Right cardiac atrium (tissue), 5 donors: ENCODE results near the gene GAB2. TPM values are rescaled to one million over a fixed set of nuclear protein-coding genes. Genes with fewer than 3 reads are reported as not detected.
A peak's percentile ranks its signal among the peaks of the same experiment; 100 is the strongest.

ENCODE experiments used
- ATAC-seq, 2 donors: fragments of 200-7000 bp; cut with Tn5 transposase; one replicate each; pipeline versions ENCODE4 v1.8.0 to v1.9.1; 2020; ENCODE audit warnings: moderate library complexity in 2 of 2, mild to moderate bottlenecking in 1 of 2
- DNase-seq, 3 donors: peaks; one replicate each; pipeline ENCODE4 v3.0.0-alpha.2; 2020
- H3K27ac ChIP-seq: one replicate; pipeline ENCODE4 v1.5.1; 2013; ENCODE audit warnings: mild to moderate bottlenecking, low read length, control low read depth, moderate library complexity
- H3K27me3 ChIP-seq: one replicate; pipeline ENCODE4 v1.6.1; 2013; ENCODE audit not compliant: control insufficient read depth, insufficient read depth
- H3K4me1 ChIP-seq: one replicate; pipeline ENCODE4 v1.6.1; 2013; ENCODE audit warnings: low read length; ENCODE audit not compliant: control insufficient read depth, insufficient read depth
- H3K4me3 ChIP-seq: one replicate; pipeline ENCODE4 v1.5.1; 2013; ENCODE audit warnings: low read length, control low read depth
- H3K9me3 ChIP-seq: one replicate; pipeline ENCODE4 v1.6.1; 2013; ENCODE audit warnings: low read length; ENCODE audit not compliant: control insufficient read depth
- WGBS: extraction: QIAGEN DNeasy Blood & Tissue Kit; methylation state at CpG from one replicate; pipeline ENCODE4 v1.1.7; 2013; 5-methylcytosine and 5-hydroxymethylcytosine counted together
- intact Hi-C, 4 donors: fragments of 100-400 bp; cut with DNase I; formaldehyde crosslinking; loops; one replicate each; pipeline versions ENCODE4 v1.11.0 to v1.14.0; 2022 to 2023
- polyA plus RNA-seq: library from polyadenylated mRNA; stranded (reverse); fragments of 200-250 nt; gene quantifications from one replicate; pipeline ENCODE4 v1.2.3, GENCODE V29; 2013
- total RNA-seq, 4 donors: library from RNA; stranded (reverse); fragmentation: NEBNext Ultra II Directional; extraction: Animal tissue kit (Norgen Biotek cat#: 25700); gene quantifications; one replicate each; pipeline ENCODE4 v1.2.1, GENCODE V29; 2021
- donor health status: healthy with polysubstance abuse.
- donor health status: DM: no; HTN: yes; CAD: no.
- donor health status: DM: no; HTN: no; CAD: no.
- donor health status: DM: no; HTN: yes; CAD: no; lungs with severe emphysema.
- donor health status: DM: yes; HTN: yes; CAD: no.

Gene GAB2
- total and polyA plus RNA-seq, 5 donors, result 7.5 to 37.3 (median 23.4) TPM

GRCh38 chr11:78293536-78293935 is 124.1 kb downstream of the GAB2 start:
- Histone ChIP-seq H3K9me3 (no peaks in the 10 kb centered on the region), H3K27ac (no peak overlapping the region), H3K4me3 (no peak overlapping the region), H3K27me3 (no peaks in the 10 kb centered on the region), H3K4me1 (peaks cover 2% of the 10 kb centered on the region)
- intact Hi-C loops, result no loop called here
- no peak for DNase-seq
- 97% methylated on average over 6 of the region's 6 CpGs for WGBS
- ATAC-seq, result no peak

DNA sequence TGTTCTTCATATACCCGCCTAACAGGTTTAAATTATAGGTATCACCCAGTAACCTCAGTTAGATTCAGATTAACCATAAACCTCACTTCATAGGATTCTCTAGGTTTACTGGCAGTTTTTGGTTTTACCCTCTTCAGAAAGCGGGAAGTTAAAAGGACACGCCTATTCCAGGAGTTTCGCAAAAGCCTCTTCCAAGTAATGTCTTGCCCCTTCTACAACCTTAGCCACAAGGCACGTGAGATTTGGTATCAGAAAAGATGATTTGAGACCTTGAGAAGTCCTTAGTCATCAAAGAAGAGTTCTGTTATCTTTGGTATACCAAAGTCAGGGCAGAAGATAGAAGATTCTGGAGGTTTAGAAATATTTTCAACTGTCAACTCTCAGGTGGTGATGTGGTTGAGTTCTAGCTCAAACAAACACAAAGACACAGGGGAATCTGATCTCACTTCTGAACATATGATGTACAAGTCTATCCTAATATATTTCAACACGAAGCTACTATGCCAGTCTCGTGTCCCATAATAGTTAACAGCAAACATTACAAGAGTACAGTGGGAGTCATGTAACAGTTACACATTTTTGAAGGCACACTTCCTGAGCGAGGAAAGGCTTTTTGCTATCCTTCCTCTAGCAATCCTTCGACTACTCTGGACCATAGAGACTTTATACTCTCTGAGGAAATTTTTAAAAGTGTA is 125.4 kb downstream of the GAB2 start:
- no peak for ATAC-seq
- intact Hi-C loops, result no loop called here
- Histone ChIP-seq H3K4me3 (no peak overlapping the region), H3K4me1 (peaks cover under 1% of the 10 kb centered on the region), H3K27ac (no peak overlapping the region), H3K27me3 (no peaks in the 10 kb centered on the region), H3K9me3 (no peaks in the 10 kb centered on the region)
- DNase-seq, result no peak
- WGBS, result 75% methylated on average over 9 of the region's 9 CpGs

- intact Hi-C loops, result no loop called here
- H3K27me3 ChIP-seq, result no peaks in the 10 kb centered on the region
- no peaks in the 10 kb centered on the region for H3K9me3 ChIP-seq
- H3K27ac ChIP-seq, result no peak overlapping the region
- no peak for DNase-seq
- H3K4me3 ChIP-seq, result no peak overlapping the region
- no peak for ATAC-seq
- no peaks in the 10 kb centered on the region for H3K4me1 ChIP-seq
- 98% methylated on average over 6 of the region's 6 CpGs for WGBS
These were observed 126.0 kb downstream of the GAB2 start for GRCh38 chr11:78291503-78292108.

DNA sequence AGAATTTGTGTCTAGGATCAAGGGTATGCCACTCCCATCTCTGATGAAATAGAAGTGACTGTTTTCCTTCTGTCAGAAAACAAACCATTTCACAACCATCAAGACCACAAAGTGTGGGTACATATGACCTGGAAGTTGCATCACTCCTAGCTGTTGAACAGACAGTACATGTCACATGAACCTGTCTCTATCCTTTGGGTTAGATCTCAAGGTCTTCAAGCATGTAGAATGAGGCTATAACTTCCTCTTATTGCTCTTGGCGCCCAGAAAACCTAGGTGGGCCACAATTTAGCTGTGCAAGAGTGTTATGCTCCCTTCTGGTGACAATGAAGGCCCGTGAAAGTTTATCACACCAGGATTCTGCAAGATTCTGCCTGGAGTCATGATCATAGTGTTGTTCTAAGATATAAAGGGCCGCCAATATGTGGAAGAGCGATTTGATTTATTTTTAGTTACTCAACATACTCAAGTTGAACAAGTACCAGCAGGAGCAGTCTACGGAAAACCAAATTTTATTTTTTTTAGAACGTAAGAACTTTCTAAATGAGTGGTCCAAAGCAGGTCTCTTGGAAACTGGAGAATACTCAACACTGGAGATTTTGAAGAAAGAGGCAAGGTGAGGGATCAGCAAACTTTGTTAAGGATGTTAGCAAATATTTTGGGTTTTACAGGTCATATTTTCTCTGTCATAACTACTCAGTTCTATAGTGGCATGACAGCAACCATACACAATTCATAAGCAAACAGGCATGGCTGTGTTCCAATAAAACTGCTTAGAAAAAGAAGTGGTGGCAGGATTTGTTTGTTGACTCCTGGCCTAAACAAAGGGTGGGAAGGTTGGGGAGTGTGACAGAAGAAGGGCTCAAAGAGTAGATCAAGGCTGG is 127.1 kb downstream of the GAB2 start:
- H3K9me3 ChIP-seq, result no peaks in the 10 kb centered on the region
- no peak overlapping the region for H3K4me3 ChIP-seq
- H3K27me3 ChIP-seq, result no peaks in the 10 kb centered on the region
- DNase-seq, result no peak
- no peaks in the 10 kb centered on the region for H3K4me1 ChIP-seq
- peak; percentile 71 to 72 for ATAC-seq
- intact Hi-C loops, result no loop called here
- 81% methylated on average over 6 of the region's 6 CpGs for WGBS
- H3K27ac ChIP-seq, result no peak overlapping the region

GRCh38 chr11:78289552-78290292 is 127.9 kb downstream of the GAB2 start:
- ATAC-seq, result no peak
- intact Hi-C loops, result no loop called here
- 88% methylated on average over 7 of the region's 7 CpGs for WGBS
- Histone ChIP-seq H3K27ac (no peak overlapping the region), H3K9me3 (no peaks in the 10 kb centered on the region), H3K4me1 (no peaks in the 10 kb centered on the region), H3K27me3 (no peaks in the 10 kb centered on the region), H3K4me3 (no peak overlapping the region)
- no peak for DNase-seq

DNA sequence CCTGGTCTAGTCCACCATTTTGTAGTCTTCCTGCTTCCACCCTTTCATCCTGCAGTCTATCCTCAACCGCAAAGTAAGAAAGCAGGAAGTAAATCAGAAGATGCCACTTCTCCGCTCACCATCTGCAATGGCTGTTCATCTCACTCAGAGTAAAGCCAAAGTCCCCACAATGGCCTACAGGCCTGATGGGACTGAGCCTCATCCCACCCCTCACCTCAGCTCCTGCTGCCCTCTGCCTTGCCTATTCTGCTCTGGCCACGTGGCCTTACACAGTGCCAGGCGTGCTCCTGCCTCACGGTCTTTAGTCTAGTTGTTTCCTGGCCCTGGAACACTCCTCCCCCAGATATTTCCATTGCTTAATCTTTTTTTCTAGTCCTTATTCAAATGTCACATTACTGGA is 133.4 kb downstream of the GAB2 start:
- ATAC-seq, result peak; percentile 40 to 76
- no peak overlapping the region for H3K4me3 ChIP-seq
- H3K27me3 ChIP-seq, result no peaks in the 10 kb centered on the region
- peaks cover 2% of the 10 kb centered on the region for H3K4me1 ChIP-seq
- WGBS, result 80% methylated on average over 5 of the region's 5 CpGs
- no peak overlapping the region for H3K27ac ChIP-seq
- no peaks in the 10 kb centered on the region for H3K9me3 ChIP-seq
- intact Hi-C loops, result no loop called here
- no peak for DNase-seq

GRCh38 chr11:78282821-78283220 is 134.8 kb downstream of the GAB2 start:
- DNase-seq, result no peak
- Histone ChIP-seq H3K27me3 (no peaks in the 10 kb centered on the region), H3K9me3 (no peaks in the 10 kb centered on the region), H3K4me3 (no peak overlapping the region), H3K27ac (no peak overlapping the region), H3K4me1 (peaks cover 2% of the 10 kb centered on the region)
- no peak for ATAC-seq
- WGBS, result 100% methylated on average over 1 of the region's 1 CpG
- intact Hi-C loops, result no loop called here

GRCh38 chr11:78281511-78281910 is 136.1 kb downstream of the GAB2 start:
- Histone ChIP-seq H3K27me3 (no peaks in the 10 kb centered on the region), H3K9me3 (no peaks in the 10 kb centered on the region), H3K4me1 (peaks cover 2% of the 10 kb centered on the region), H3K4me3 (no peak overlapping the region), H3K27ac (no peak overlapping the region)
- no peak for ATAC-seq
- DNase-seq, result no peak
- 93% methylated on average over 2 of the region's 2 CpGs for WGBS
- intact Hi-C loops, result no loop called here

GRCh38 chr11:78277314-78277994 is 140.2 kb downstream of the GAB2 start:
- ATAC-seq (no peak), DNase-seq (no peak)
- WGBS, result 75% methylated on average over 7 of the region's 7 CpGs

DNA sequence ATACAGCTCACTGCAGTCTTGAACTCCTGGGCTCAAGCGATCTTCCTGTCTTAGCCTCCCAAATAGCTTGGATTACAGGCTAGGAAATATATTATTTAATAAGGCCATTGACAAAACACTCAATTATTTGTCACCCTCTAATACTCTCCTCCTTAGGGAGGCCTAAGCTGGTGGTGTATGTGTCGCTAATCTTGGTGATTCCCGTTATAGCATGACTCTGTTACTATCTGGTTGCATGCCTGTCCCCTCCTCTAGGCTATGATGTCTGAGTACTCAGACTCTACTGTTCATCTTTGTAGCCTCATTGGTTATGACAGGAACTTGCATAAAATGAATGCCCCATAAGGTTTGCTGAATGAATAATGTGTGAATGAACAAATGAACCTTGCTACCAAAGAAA is 141.3 kb downstream of the GAB2 start:
- no peaks in the 10 kb centered on the region for H3K4me1 ChIP-seq
- no peaks in the 10 kb centered on the region for H3K27me3 ChIP-seq
- WGBS, result 88% methylated on average over 3 of the region's 3 CpGs
- H3K4me3 ChIP-seq, result no peak overlapping the region
- H3K9me3 ChIP-seq, result no peaks in the 10 kb centered on the region
- H3K27ac ChIP-seq, result no peak overlapping the region
- intact Hi-C loops, result no loop called here
- no peak for DNase-seq
- ATAC-seq, result no peak

More at GRCh38 chr11:78277314-78277994, 140.2 kb downstream of the GAB2 start:
- Histone ChIP-seq H3K27me3 (no peaks in the 10 kb centered on the region), H3K9me3 (no peaks in the 10 kb centered on the region), H3K4me1 (no peaks in the 10 kb centered on the region), H3K4me3 (no peak overlapping the region), H3K27ac (no peak overlapping the region)
- intact Hi-C loops, result no loop called here
